Sigmoid colon (tissue), 4 donors: ENCODE data around the gene ICA1L.

Experiments
- CTCF ChIP-seq, 4 experiments: fragments of 450-650 bp in 3 of 4; fragments of 200-600 bp in 1 of 4; IDR thresholded peaks; one replicate each; pipeline ENCODE4 v1.5.1; 2016 to 2019; ENCODE audit warnings: antibody characterized with exemption in 4 of 4, mild to moderate bottlenecking in 3 of 4, moderate library complexity in 2 of 4
- EP300 ChIP-seq, 4 donors: sonication (generic); formaldehyde crosslinking; IDR thresholded peaks; one replicate each; pipeline ENCODE4 v1.6.1; 2017; ENCODE audit warnings: antibody characterized with exemption in 4 of 4
- POLR2A ChIP-seq, 2 donors: fragments of 450-650 bp; IDR thresholded peaks; one replicate each; pipeline ENCODE4 v1.6.1; 2016; ENCODE audit warnings: antibody characterized with exemption in 2 of 2, mild to moderate bottlenecking in 2 of 2, moderate library complexity in 2 of 2
- POLR2AphosphoS5 ChIP-seq, 4 donors: sonication (generic); formaldehyde crosslinking; IDR thresholded peaks; one replicate each; pipeline ENCODE4 v1.6.1; 2017; ENCODE audit warnings: antibody characterized with exemption in 4 of 4

- TF ChIP-seq CTCF (IDR thresholded peaks at IDR 0.05) (no peak), POLR2A (IDR thresholded peaks at IDR 0.05) (no peak), POLR2AphosphoS5 (IDR thresholded peaks at IDR 0.05) (peak in 3 of 4 donors; percentile 9 to 39 (median 32)), EP300 (IDR thresholded peaks at IDR 0.05) (no peak)
Observed at GRCh38 chr2:202771741-202772460, 99.7 kb downstream of the ICA1L start.
